Measurements from ENCODE around the gene TRIM13.

DNA sequence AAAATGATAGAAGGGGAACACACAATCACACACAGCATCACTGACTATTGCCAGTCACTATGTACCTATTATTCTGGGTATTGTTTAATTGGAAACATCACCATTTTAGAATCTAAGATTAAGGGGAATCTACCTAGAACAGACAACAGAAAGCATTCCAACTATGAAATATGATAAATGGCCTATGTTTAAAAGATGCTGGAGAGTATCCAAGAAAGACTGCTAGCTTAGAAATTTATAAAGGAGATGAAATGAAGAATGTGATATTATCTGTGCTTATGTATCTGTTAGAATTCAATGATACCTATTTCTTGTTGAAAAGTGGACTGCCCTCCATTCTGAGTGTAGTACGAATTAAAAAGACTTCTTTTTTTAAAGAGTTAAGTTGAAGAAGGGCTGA, 68.9 kb downstream of the TRIM13 start:
- TF ChIP-seq, protein P1, sequence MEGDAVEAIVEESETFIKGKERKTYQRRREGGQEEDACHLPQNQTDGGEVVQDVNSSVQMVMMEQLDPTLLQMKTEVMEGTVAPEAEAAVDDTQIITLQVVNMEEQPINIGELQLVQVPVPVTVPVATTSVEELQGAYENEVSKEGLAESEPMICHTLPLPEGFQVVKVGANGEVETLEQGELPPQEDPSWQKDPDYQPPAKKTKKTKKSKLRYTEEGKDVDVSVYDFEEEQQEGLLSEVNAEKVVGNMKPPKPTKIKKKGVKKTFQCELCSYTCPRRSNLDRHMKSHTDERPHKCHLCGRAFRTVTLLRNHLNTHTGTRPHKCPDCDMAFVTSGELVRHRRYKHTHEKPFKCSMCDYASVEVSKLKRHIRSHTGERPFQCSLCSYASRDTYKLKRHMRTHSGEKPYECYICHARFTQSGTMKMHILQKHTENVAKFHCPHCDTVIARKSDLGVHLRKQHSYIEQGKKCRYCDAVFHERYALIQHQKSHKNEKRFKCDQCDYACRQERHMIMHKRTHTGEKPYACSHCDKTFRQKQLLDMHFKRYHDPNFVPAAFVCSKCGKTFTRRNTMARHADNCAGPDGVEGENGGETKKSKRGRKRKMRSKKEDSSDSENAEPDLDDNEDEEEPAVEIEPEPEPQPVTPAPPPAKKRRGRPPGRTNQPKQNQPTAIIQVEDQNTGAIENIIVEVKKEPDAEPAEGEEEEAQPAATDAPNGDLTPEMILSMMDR (IDR thresholded peaks at IDR 0.05; ENCODE audit: low read depth, low read length, poor library complexity, severe bottlenecking), result no peak
- TF ChIP-seq EZH2phosphoT487 (IDR thresholded peaks at IDR 0.05; ENCODE audit: borderline replicate concordance, low read length), result no peak
